ENCODE results near the gene TMED3.
"Not testable (repeated sequence)": the region's sequence is repeated elsewhere in the genome, so short reads cannot be mapped to it uniquely, and the experiment has no call there.

Gene TMED3

DNA sequence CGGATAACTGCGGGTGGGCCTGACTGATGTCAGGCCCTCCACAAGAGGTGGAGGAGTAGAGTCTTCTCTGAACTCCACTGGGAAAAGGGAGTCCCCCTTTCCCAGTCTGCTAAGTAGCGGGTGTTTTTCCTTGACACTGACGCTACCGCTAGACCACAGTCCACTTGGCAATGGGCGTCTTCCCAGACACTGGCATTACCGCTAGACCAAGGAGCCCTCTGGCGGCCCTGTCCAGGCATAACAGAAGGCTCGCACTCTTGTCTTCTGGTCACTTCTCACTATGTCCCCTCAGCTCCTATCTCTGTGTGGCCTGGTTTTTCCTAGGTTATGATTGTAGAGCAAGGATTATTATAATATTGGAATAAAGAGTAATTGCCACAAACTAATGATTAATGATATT, 9.1 kb downstream of the TMED3 start:
- not testable (repeated sequence) for DNase-seq

- no peak for DNase-seq
These were observed 11.0 kb downstream of the TMED3 start for GRCh38 chr15:79321876-79322275.

DNA sequence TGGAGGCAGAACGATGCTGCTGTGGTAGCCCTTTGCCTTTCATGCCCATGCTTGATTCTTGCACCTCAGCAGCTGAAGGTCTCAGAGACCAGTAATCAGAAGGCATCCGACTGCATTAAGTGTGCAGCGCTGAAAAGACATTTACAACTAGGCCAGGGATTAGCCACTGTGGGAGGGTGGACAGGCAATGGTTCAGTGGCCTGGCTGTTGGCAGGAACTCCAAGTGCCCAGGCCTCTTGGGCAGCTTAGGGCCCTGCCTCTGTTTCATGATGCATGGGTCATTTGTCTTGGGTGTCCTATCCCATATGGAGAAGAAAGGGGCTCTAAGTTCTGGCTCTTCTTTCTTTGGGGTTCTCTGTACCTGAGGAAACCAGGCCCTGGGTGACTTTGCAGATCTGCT, 11.4 kb downstream of the TMED3 start:
- DNase-seq: no peak

DNA sequence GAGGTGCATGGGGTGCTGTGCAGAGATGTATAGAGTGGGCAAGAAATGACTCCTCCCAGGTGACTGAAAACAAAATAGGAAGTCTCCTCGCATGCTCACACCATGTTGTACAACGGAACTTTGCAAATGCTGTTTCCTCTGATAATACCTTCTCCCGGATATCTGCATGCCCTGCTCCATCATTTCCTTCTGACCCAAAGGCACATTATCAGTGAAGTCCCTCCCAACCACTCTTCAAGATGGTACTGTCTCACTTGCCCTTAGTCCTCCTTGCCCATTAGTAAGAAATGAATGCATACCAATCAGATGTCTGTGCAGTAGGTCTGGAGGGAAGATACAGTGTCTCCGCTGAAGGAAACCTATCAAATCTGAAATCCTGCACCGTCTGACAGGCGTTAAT, 12.0 kb downstream of the TMED3 start:
- no peak for DNase-seq

DNA sequence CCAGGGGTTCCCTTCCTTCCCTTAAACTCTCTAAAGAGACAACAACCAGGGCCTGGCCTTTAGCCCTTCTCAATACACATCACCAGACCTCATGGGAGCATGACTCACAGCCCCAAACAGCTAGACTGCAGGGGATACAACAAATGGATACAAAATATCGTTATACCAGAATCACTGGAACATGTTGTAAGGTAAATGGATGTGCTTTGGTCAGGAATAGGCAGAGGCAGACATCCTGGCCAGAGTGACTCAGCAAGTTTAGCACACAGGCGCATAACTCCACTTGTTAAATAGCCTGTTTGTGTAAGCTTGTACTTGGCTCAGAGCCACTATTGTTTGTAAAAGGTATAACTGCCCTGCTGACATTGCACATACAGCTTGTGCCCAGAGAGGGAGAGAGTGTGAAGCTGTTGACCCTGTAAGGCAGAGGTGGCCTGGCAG, 18.3 kb downstream of the TMED3 start:
- DNase-seq: no peak

- DNase-seq: no peak
These were observed 22.1 kb downstream of the TMED3 start for GRCh38 chr15:79332824-79333510.

- DNase-seq: no peak
These were observed 26.7 kb downstream of the TMED3 start for GRCh38 chr15:79337591-79337990.

GRCh38 chr15:79339588-79340314, 28.8 kb downstream of the TMED3 start:
- no peak for DNase-seq

- DNase-seq: no peak
These were observed 29.3 kb downstream of the TMED3 start for GRCh38 chr15:79340315-79340602.

DNA sequence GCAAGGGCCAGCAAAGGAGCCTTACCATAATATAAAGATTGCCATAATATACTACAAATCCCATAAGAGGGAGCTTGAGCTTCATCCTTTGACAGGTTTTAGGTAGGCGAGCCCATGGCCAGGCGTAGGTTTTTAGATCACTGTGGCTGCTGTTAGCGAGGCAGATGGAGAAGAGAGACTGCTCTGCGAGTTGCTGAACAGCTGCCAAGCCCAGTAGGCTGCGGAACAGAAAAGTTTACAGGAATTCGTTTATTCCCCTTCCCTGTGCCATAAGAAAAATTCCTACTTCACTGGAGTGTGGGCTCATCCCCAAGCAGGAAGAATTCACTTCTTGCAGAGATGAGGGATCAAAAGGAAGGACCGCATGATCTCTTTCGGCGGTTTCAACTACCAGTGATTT, 30.5 kb downstream of the TMED3 start:
- no peak for DNase-seq

- DNase-seq: no peak
These were observed 38.6 kb downstream of the TMED3 start for GRCh38 chr15:79349525-79349924.

DNA sequence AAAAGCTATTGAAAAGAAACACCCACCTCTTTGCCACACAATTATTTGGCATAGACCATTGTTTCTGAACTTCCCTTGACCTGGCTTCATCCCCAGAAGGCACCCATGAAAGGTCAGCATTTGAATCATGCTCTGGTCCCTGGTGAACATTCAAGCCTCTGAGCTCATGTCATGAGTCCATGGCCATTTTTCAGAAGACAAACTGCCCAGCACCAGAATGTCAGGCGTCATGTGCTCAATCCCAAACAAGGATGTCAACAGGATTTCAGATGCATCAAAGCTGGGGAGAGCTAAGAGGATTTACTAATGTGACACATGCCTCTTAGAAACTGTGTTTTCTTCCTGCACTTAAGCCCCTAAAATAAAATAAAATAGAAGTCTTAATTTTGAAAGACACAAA, 41.3 kb downstream of the TMED3 start:
- DNase-seq: no peak

GRCh38 chr15:79357566-79357965, 46.7 kb downstream of the TMED3 start:
- DNase-seq: no peak

GRCh38 chr15:79358069-79358468, 47.2 kb downstream of the TMED3 start:
- DNase-seq: no peak

DNA sequence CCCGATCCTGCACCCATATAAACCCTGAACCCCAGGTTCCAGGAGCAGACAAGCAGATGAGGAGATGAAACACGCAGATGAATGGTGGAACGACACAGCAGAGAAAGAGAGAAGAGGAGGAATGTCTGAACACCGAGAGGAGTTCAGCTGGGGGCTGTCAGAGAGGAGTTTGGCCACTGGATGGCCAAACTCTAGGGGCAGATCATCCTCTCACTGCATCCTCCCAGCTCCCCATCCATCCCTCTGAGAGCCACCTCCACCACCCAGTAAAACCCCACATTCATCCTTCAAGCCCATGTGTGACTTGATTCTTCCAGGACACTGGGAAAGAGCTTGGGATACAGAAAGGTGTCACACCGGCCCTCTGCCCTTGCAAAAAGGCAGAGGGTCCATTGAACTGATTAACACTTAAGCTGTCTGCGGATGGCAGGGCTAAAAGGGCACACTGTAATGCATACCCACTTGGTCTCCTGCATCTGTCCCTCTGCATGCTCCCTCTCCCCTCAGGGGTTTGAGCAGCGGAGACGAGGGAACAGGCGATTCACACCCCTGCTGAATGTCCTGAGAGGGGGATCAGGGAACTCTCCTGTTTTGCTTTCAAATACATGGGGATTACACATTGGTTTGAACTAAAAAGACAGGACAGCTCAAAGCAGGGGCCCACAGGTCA, 53.8 kb downstream of the TMED3 start:
- DNase-seq: no peak

DNA sequence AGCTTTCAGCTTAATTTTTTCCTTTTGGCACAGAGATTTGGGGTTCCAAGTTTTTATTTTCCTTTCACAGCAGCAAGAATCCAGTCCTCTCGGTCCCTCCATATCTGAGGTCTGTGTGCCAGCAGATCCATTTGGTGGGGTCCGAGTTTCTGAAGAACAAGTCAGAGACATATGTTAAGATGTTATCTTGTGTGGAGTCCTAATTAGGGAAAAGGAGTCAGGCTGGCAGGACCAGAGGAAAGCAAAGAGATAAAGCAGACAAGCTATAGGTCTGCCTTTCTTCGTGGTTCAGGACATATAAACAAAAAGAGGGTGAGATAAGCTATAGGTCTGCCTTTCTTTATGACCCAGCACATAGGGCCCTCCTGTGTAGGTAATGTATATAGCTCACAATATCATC, 54.9 kb downstream of the TMED3 start:
- DNase-seq: no peak

DNA sequence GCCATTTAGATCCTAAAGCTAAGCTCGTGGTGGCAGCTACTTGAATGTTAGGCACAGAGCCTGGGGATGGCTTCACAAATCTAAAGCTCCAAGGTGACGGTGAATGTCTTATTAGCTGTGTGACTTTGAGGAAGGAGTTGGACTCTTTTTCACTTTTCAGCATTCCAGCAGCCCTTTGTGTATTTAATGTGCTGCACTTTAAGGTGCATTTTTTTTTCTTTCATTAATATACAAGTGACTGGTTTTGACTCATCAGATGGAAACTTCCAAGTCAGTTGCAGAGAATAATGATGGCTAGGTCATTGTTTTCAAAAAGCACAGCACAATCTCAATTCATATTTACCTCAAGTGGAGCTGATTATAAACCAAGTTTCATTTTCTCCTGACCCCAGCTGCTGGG, 55.8 kb downstream of the TMED3 start:
- no peak for DNase-seq

DNA sequence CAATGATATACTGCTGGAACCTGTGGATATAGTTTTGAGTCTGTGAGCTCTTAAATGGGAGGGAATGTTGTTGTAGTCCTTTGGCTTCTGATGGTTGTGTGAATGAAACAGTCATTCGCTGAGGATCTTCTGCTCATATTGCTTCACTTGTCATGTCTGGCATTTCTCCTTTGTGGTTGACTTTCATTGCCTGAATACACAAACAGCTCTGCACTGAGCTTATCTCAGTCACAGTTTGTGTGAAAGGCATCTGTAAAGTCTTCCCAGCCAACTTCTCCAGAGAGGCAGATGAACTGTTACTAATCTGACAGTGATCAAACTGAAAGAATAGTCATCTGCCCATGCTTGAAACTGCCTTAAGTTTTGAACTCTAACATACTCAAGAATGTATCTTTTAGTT, 59.8 kb downstream of the TMED3 start:
- no peak for DNase-seq

DNA sequence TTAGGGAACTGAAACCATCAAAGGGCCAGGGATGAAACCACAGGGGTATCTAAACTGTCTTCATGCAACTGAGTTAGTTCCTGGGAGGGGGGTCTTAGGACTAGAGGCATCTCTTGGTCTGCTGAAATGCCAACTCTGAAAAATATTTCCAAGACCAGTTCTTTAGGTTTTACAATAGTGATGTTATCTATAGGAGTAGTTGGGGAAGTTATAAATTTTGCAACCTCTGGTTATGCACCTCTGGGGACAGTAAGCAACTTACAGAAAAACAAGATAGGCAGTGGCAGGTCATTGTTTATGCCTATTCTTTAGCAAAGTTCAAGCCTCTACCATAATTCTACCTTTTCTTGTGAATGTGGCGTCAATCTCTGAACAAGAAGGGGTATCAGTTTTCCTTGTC, 60.7 kb downstream of the TMED3 start:
- DNase-seq: no peak

DNA sequence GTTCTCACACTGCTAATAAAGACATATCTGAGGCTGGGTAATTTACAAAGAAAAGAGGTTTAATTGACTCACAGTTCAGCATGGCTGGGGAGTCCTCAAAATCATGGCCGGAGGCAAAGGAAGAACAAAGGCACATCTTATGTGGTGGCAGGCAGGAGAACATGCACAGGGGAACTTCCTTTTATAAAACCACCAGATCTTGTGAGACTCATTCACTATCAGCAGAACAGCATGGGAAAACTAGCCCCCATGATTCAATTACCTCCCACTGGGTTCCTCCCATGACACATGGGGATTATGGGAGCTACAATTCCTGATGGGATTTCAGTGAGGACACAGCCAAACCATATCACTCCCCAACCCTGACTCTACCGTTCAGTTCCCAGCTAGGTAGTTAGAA, 61.5 kb downstream of the TMED3 start:
- DNase-seq: no peak

Data from stimulated activated CD4-positive, alpha-beta T cell treated with anti-CD3 and anti-CD28 coated beads, Interleukin-2, amount 100 ng/mL, for 48 hours (primary cell).